Measurements from ENCODE around the gene CXorf65. TPM values are rescaled to one million over a fixed set of nuclear protein-coding genes. Genes with fewer than 3 reads are reported as not detected.

The CXorf65 gene
- total RNA-seq: not detected

GRCh38 chrX:71106427-71106826, at the start of gene CXorf65:
Gene CXorf65, minus strand, starts transcription at chrX:71106740. Its CDS starts 184 bp downstream, at chrX:71106556.
- no peak for DNase-seq

DNA sequence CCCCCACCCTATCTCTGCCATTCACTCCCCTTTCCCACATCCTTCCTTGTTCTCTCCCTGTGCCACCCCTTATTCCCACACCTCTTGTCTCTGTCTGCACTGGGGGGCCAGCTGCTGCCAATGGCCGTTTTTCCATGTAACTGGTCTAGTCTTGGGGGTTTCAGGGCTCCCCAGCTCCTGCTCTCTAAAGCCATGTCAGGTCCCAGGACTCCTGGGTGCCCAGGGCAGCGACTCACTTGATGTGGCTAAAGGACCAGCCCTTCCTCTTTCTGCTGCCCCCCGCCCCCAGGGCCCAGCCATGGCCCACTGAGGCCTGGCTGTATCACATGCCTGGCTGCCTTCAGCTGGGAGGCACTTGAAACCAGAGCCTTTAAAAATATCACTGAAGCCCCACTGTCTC, 48.1 kb upstream of the CXorf65 start:
- DNase-seq: no peak

DNA sequence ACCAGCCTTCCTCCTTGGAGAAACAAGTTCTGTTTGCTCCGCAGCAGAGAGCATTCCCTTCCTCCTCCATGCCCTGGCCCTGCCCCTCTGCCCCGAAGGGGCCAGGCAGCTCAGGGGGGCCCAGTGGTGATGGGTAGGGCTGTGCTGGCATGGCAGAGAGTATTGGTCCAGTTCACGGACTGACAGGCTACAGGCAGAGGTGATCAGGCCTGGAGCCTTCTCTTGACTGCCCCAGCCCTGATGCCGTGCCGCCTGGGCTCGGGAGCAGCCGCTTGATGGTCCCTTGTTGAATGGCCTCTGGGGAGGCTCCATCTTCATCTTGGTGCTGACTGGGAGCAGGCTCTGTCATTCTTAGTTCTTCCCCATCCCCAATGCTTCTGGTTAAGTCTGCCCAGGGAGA, 47.7 kb upstream of the CXorf65 start:
- DNase-seq: no peak

DNA sequence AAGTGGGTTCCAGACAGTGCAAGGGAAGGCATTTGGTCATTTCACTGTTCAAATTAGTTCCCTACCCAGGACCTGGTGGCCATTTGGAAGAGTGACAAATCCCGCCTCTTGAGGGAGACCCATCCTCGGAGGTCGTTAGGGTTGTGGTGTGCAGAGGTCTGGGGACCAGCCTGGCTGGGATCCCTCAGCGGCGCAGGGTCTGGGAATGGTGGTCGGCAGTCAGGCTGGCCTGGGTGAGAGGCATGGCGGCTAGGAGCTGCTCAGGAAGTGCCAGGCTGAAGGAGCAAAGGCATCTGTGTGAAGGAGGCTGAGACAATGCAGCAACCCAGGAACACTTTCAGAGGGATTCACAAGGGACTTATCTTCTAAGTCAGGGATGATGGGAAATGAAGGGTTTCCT, 44.8 kb upstream of the CXorf65 start:
- no peak for DNase-seq

DNA sequence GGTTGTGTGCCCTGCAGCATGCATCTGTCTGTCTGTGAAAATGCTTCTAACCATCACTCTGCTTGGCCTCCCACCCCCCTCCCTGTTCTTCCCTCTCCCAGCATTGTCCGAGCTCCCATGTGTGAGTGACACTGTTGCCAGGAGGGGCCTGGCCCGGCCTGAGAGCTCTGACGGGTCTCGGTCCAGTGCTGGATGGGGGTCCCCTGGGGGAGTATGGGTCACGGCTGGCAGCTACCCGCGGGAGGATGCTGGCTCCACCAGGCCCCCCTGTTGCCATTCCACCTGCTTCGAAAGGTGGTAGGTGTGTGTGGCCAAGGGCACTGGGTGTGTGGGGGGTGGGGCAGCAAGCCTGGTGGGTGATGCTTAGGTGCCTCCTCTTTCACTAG, 41.7 kb upstream of the CXorf65 start:
- no peak for DNase-seq

GRCh38 chrX:71147496-71148277, 41.1 kb upstream of the CXorf65 start:
- DNase-seq: no peak

DNA sequence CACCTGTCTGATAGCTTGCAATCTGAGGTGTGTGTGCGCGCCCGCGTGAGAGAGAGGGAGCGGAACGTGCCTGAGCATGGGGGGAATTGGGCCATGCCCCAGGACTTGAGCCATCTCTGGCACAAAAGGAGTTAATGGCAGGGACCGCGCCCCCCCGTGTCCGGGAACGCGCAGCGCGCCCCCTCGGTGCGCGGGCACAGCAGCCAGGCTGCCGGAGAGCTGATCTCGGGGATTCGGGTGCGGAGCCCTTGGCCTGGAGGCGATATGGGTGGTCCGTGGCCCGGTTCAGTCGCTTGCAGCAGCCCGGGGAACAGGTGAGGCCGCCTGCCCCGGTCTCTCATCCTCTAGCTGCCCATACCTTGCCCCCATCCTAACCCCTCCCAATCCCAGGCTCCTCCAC, 38.1 kb upstream of the CXorf65 start, which contains the start of gene NLGN3:
Gene NLGN3 (plus strand): TSS at position 191 of the 400 bp plus-strand sequence. CDS start 2,909 bp downstream, outside the sequence.
- DNase-seq: peak; percentile 22

DNA sequence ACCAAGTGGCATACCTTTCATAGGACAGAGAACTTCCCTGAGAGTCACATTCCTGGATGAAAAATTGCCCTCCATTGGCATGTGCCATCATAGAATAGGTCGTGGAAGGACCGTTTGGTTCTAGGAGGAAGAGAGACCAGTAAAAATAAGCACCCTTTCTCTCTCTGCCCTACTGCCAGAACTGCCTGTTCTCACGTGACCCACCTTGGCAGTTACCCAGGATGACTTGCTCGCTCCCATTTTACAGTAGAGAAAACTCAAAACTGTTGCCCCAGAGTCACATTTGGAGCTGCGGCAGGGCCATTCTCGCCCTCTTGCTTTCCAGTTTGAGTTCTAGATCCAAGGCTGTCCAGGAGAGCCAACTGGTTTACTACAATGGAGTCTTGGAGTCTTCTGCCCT, 37.0 kb upstream of the CXorf65 start:
- no peak for DNase-seq

GRCh38 chrX:71140440-71140839, 33.9 kb upstream of the CXorf65 start:
- no peak for DNase-seq

GRCh38 chrX:71131510-71131909, 25.0 kb upstream of the CXorf65 start:
- no peak for DNase-seq

GRCh38 chrX:71128915-71129765, 22.6 kb upstream of the CXorf65 start:
- DNase-seq: peak; percentile 84

- DNase-seq: no peak
Observed at GRCh38 chrX:71128166-71128833, 21.8 kb upstream of the CXorf65 start.

DNA sequence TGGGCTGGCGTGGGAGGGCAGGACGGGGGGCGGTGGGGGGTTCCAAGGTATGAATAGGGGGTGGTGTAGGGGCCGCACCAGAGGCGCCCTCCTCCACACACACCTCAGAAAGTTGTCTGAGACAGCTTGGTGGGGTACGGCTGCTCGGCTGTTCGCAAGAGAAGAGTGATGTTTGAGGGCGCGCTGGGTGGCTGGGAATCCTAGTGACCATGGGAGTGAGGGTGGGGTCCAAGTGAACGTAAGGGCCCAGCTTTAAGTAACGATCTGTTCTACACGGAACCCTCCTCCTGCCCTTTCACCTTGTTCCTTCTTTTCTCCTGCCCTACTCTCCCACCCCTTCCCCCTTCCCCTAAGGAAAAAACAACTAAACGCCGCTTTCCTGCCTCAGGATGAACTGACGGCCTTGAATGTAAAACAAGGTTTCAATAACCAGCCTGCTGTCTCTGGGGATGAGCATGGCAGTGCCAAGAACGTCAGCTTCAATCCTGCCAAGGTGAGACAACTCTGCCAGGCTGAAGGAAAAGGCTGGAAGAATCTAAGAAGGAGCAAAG, 12.5 kb upstream of the CXorf65 start:
- no peak for DNase-seq

- peak; percentile 94 for DNase-seq
Observed at GRCh38 chrX:71118032-71118984, 11.8 kb upstream of the CXorf65 start, which contains the start of gene MED12. Gene MED12, plus strand, starts transcription at chrX:71118596. Its CDS starts 159 bp downstream, at chrX:71118755.

DNA sequence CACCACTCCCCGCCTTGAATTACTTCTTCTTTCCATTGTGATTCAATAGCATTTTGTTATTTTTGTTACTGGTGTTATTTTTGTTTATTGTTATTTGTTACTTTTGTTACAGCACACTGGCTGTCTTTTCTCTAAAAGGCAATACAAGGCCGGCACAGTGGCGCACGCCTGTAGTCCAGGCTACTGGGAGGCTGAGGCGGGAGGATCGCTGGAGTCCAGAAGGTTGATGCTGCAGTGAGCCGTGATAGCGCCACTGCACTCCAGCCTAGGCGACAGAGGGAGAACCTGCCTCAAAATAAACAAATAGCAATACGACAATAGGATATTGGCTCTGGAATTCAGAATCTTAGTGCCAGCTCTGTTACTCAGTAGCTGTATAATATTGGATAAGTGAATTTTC, 10.8 kb upstream of the CXorf65 start:
- no peak for DNase-seq

DNA sequence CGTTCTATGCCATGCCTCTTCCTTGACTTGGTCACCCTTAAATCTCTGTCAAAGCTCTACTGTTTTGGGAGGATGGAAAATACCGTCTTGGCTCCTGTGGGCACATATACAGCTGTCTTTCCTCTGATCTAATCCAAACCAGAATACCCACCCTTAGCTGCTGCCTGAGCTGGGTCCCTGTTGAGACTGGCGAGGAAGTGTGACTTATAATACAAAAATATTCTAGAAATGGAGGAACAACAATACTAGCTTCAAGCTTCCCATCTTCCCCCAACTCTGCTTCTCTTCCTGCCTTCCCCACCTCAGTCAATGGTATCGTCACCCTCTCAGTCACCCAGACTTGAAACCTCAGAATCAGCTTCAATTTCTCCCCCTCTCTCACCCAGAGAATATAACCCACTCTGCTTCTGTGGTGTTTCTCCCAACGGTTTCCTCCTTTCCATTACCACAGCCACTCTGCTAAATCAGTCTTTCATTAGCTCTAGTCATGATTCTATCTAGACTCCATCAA, 5.4 kb upstream of the CXorf65 start:
- peak; percentile 26 for DNase-seq

- peak; percentile 39 for DNase-seq
Observed at GRCh38 chrX:71111141-71111843, 4.8 kb upstream of the CXorf65 start, which contains the start of gene IL2RG. Gene IL2RG, minus strand, starts transcription at chrX:71111577. Its CDS starts 38 bp downstream, at chrX:71111539.

DNA sequence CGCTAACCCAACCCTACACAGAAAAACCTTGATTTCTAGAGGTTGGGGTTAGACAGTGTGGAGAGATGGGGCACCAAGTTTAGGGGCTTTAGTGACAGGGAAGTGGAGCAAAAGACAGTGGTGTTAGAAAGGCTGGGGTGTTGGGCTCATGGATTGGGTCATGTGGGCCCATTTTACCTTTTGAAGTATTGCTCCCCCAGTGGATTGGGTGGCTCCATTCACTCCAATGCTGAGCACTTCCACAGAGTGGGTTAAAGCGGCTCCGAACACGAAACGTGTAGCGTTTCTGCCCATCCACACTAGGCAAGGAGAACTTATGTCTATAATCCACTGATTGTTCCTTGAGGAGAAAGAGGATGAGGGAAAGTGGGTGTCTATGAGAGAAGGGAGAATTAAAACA, 2.5 kb upstream of the CXorf65 start:
- DNase-seq: no peak

DNA sequence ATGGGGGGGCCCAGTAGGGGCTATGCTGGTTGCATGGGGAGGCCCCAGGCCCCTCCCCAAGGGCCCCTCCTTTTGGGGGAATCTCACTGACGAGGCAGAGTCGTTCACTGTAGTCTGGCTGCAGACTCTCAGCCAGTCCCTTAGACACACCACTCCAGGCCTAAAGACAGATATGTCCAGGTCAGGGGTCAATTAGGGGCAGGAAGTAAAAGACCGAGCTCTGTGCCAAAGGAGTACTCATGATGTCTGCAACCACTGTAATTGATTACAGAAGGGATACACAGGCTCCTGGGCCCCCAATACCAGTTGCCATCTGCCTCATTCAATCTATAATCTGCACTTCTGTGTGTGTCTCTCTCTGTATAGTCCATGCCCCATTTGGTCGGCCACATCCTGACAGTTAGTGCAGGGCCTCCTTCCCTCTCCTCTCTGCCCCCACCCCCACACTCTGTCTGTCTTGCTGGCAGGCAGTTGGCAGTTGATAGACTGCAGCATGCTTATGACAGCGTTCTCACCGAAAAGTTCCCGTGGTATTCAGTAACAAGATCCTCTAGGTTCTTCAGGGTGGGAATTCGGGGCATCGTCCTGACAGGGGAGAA, 1.3 kb upstream of the CXorf65 start:
- peak; percentile 38 for DNase-seq

- no peak for DNase-seq
Observed at GRCh38 chrX:71107245-71107644, 705 bp upstream of the CXorf65 start.

Measured in tongue (tissue), 2 donors.